Activated CD8-positive, alpha-beta memory T cell treated with anti-CD3 and anti-CD28 coated beads for 24 hours (primary cell): ENCODE data around the gene HIC2.
"Not testable (repeated sequence)": the region's sequence is repeated elsewhere in the genome, so short reads cannot be mapped to it uniquely, and the experiment has no call there.

Experiments used
- DNase-seq: peaks from one replicate; pipeline ENCODE4 v3.0.0-alpha.2; 2020

Gene HIC2

DNA sequence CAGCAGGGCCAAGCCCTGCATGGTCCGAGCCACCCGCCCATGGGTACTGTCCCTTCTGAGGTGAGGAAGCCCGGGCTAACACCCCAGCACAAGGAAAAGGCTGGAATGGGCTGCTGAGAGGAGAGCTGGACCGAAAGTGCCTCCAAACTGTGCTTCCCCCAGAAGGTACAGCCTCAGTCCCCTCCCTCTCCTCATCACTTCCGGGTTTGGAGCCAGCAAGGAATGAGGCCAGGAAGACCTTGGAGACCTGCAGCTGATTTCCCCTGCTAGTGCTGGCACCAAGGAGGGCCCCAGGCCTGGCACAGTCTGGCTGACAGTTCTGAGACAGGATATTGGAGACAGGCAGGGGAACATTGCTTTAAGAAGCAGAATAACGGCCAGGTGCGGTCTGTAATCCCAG, 81.3 kb downstream of the HIC2 start:
- DNase-seq, result not testable (repeated sequence)

GRCh38 chr22:21499623-21500506, 82.7 kb downstream of the HIC2 start:
- DNase-seq, result not testable (repeated sequence)
